IMR-90 (cell line): ENCODE data around the gene FSIP1. TPM values are rescaled to one million over a fixed set of nuclear protein-coding genes. Genes with fewer than 3 reads are reported as not detected.

Source experiments
- ATAC-seq: fragments of 200-7000 bp; cut with Tn5 transposase; 2 replicates; pipeline ENCODE4 v1.9.1; 2020; ENCODE audit warnings: low read depth, mild to moderate bottlenecking, moderate library complexity
- BruUV-seq: library from RNA; stranded (reverse); fragments of 400-500 nt; replicated peaks from 2 replicates; lab custom pipeline; 2021; lab: Mats Ljungman, UMichigan
- CTCF ChIA-PET: fragments of 300-600 bp; formaldehyde crosslinking; extraction: SDS; loops from one replicate; lab custom pipeline; 2021; ENCODE audit warnings: antibody characterized with exemption; lab: Yijun Ruan, JAX
- POLR2A ChIA-PET: fragments of 300-600 bp; sonication (Branson Sonifier 250); formaldehyde crosslinking; loops from one replicate; lab custom pipeline; 2022; ENCODE audit warnings: antibody characterized with exemption; ENCODE audit not compliant: unreplicated experiment; lab: Charles Lee
- DNase-seq: peaks from one replicate; pipeline ENCODE4 v3.0.0; 2013
- H2AFZ ChIP-seq: replicated peaks from 2 replicates; pipeline ENCODE3; 2013; ENCODE audit warnings: low read length, mild to moderate bottlenecking; ENCODE audit not compliant: poor library complexity
- H2AK5ac ChIP-seq: 2 replicates; pipeline ENCODE4 v1.6.1; 2013; ENCODE audit warnings: low read depth, low read length, inconsistent platforms
- H2AK9ac ChIP-seq: replicated peaks from 2 replicates; pipeline ENCODE3; 2013; ENCODE audit warnings: mild to moderate bottlenecking, low read depth, low read length, moderate library complexity; ENCODE audit not compliant: poor library complexity
- H2BK120ac ChIP-seq: 2 replicates; pipeline ENCODE4 v1.6.1; 2013; ENCODE audit warnings: low read depth, low read length, inconsistent platforms
- H2BK15ac ChIP-seq: 3 replicates; pipeline ENCODE4 v1.6.1; 2013; ENCODE audit warnings: low read depth, low read length, inconsistent platforms
- H2BK20ac ChIP-seq: 2 replicates; pipeline ENCODE4 v1.6.1; 2013; ENCODE audit warnings: low read depth, mild to moderate bottlenecking, inconsistent platforms, low read length, moderate library complexity
- H2BK5ac ChIP-seq: 2 replicates; pipeline ENCODE4 v1.6.1; 2013; ENCODE audit warnings: mild to moderate bottlenecking, low read depth, low read length, inconsistent platforms; ENCODE audit not compliant: poor library complexity, severe bottlenecking
- H3K14ac ChIP-seq: replicated peaks from 2 replicates; pipeline ENCODE4 v1.6.1; 2013; ENCODE audit warnings: low read depth, low read length, inconsistent platforms
- H3K18ac ChIP-seq: 2 replicates; pipeline ENCODE4 v1.6.1; 2013; ENCODE audit warnings: low read depth, low read length, control low read depth
- H3K23ac ChIP-seq: 2 replicates; pipeline ENCODE4 v1.6.1; 2013; ENCODE audit warnings: low read depth, low read length, inconsistent platforms
- H3K27ac ChIP-seq: 2 replicates; pipeline ENCODE4 v1.5.1; 2013; ENCODE audit warnings: mild to moderate bottlenecking, control low read depth, low read length; ENCODE audit not compliant: insufficient read depth
- H3K27me3 ChIP-seq: 2 replicates; pipeline ENCODE4 v1.6.1; 2013; ENCODE audit warnings: low read length; ENCODE audit not compliant: control insufficient read depth, insufficient read depth
- H3K36me3 ChIP-seq: 2 replicates; pipeline ENCODE4 v1.6.1; 2013; ENCODE audit warnings: low read length, mixed read lengths; ENCODE audit not compliant: control insufficient read depth, insufficient read depth
- H3K4ac ChIP-seq: 2 replicates; pipeline ENCODE4 v1.6.1; 2013; ENCODE audit warnings: low read depth, low read length, inconsistent platforms
- H3K4me1 ChIP-seq: 2 replicates; pipeline ENCODE4 v1.6.1; 2013; ENCODE audit warnings: low read length, mixed read lengths; ENCODE audit not compliant: control insufficient read depth, insufficient read depth
- H3K4me2 ChIP-seq: 2 replicates; pipeline ENCODE4 v1.6.1; 2013; ENCODE audit warnings: low read depth, mild to moderate bottlenecking, control low read depth, low read length, moderate library complexity
- H3K4me3 ChIP-seq: 2 replicates; pipeline ENCODE4 v1.5.1; 2013; ENCODE audit warnings: low read depth, mild to moderate bottlenecking, control low read depth, low read length, moderate library complexity; ENCODE audit not compliant: insufficient read depth
- H3K56ac ChIP-seq: 2 replicates; pipeline ENCODE4 v1.6.1; 2013; ENCODE audit warnings: low read length, inconsistent platforms; ENCODE audit not compliant: insufficient read depth; ENCODE audit errors: extremely low read depth
- H3K79me1 ChIP-seq, 2 experiments: 2 replicates each; pipeline ENCODE4 v1.6.1; 2013; ENCODE audit warnings: low read length in 2 of 2, inconsistent platforms in 1 of 2, low read depth in 1 of 2
- H3K9ac ChIP-seq: 2 replicates; pipeline ENCODE4 v1.6.1; 2013; ENCODE audit warnings: low read depth, low read length, control low read depth
- H3K9me1 ChIP-seq: 2 replicates; pipeline ENCODE4 v1.6.1; 2013; ENCODE audit warnings: low read length, inconsistent platforms; ENCODE audit not compliant: insufficient read depth
- H3K9me3 ChIP-seq: 2 replicates; pipeline ENCODE4 v1.6.1; 2013; ENCODE audit warnings: low read length; ENCODE audit not compliant: control insufficient read depth, insufficient read depth
- H4K20me1 ChIP-seq: 2 replicates; pipeline ENCODE4 v1.6.1; 2013; ENCODE audit warnings: low read length, inconsistent platforms; ENCODE audit not compliant: insufficient read depth
- H4K5ac ChIP-seq: 2 replicates; pipeline ENCODE4 v1.6.1; 2013; ENCODE audit warnings: mild to moderate bottlenecking, low read depth, low read length, control low read depth
- H4K8ac ChIP-seq, 2 experiments: 2 replicates each; pipeline ENCODE4 v1.6.1; 2013; ENCODE audit warnings: low read depth in 2 of 2, low read length in 2 of 2, control low read depth in 1 of 2, inconsistent platforms in 1 of 2
- H4K91ac ChIP-seq: 2 replicates; pipeline ENCODE4 v1.6.1; 2013; ENCODE audit warnings: low read depth, low read length, inconsistent platforms; ENCODE audit not compliant: insufficient read depth
- CEBPB ChIP-seq: IDR thresholded peaks from 2 replicates; pipeline ENCODE4 v1.6.1; 2012; ENCODE audit warnings: low read depth, low read length, improper control_type of control experiment
- CHD1 ChIP-seq: IDR thresholded peaks from 2 replicates; pipeline ENCODE4 v1.6.1; 2012; ENCODE audit warnings: low read depth, low read length, improper control_type of control experiment
- CTCF ChIP-seq: conservative IDR thresholded peaks from 2 replicates; pipeline ENCODE4 v1.5.1; 2012; ENCODE audit warnings: mild to moderate bottlenecking, low read depth, low read length, improper control_type of control experiment
- ELK1 ChIP-seq: fragments of 150-350 bp; IDR thresholded peaks from 2 replicates; pipeline ENCODE4 v1.6.1; 2016; ENCODE audit warnings: low read depth, mild to moderate bottlenecking, low read length, moderate library complexity, borderline replicate concordance
- MAFK ChIP-seq: IDR thresholded peaks from 2 replicates; pipeline ENCODE4 v1.6.1; 2012; ENCODE audit warnings: low read depth, low read length, improper control_type of control experiment
- MXI1 ChIP-seq: IDR thresholded peaks from 2 replicates; pipeline ENCODE4 v1.6.1; 2012; ENCODE audit warnings: low read depth, mild to moderate bottlenecking, low read length, moderate library complexity, borderline replicate concordance
- NFE2L2 ChIP-seq: fragments of 150-350 bp; IDR thresholded peaks from 2 replicates; pipeline ENCODE4 v1.6.1; 2016; ENCODE audit warnings: low read depth, mild to moderate bottlenecking, low read length
- POLR2A ChIP-seq: IDR thresholded peaks from 2 replicates; pipeline ENCODE4 v1.6.1; 2012; ENCODE audit warnings: mild to moderate bottlenecking, low read depth, low read length
- RAD21 ChIP-seq: IDR thresholded peaks from 2 replicates; pipeline ENCODE4 v1.6.1; 2012; ENCODE audit warnings: low read length, improper control_type of control experiment
- RCOR1 ChIP-seq: IDR thresholded peaks from 2 replicates; pipeline ENCODE4 v1.6.1; 2012; ENCODE audit warnings: mild to moderate bottlenecking, low read length, improper control_type of control experiment; ENCODE audit not compliant: insufficient replicate concordance
- RFX5 ChIP-seq: IDR thresholded peaks from 2 replicates; pipeline ENCODE4 v1.8.0; 2012; ENCODE audit warnings: low read depth, mild to moderate bottlenecking, low read length, moderate library complexity
- USF2 ChIP-seq: fragments of 150-350 bp; IDR thresholded peaks from 2 replicates; pipeline ENCODE4 v1.6.1; 2017; ENCODE audit warnings: mild to moderate bottlenecking, antibody characterized with exemption, low read length, low read depth
- WGBS, 2 experiments: methylation state at CpG; one replicate each; pipeline versions ENCODE4 v1.1.5 to v1.1.7; 2013; ENCODE audit warnings: missing lambda C conversion rate in 2 of 2; ENCODE audit not compliant: insufficient read length in 1 of 2; ENCODE audit errors: extremely low coverage in 2 of 2; 5-methylcytosine and 5-hydroxymethylcytosine counted together
- dilution Hi-C: fragments of 300-500 bp; cut with HindIII; formaldehyde crosslinking; loops from one replicate; pipeline ENCODE4 v1.14.3; 2018; ENCODE audit warnings: low sequenced_read_pairs; ENCODE audit not compliant: unreplicated experiment
- in situ Hi-C: fragments of 300-500 bp; cut with MboI; formaldehyde crosslinking; loops from 3 replicates; pipeline ENCODE4 v1.14.3; 2019; ENCODE audit warnings: low sequenced_read_pairs, inconsistent platforms, mixed read lengths
- intact Hi-C: fragments of 100-400 bp; cut with micrococcal nuclease; formaldehyde crosslinking; loops from 2 replicates; pipeline ENCODE4 v1.10.0; 2022
- polyA plus RNA-seq, 3 experiments: library from polyadenylated mRNA; depleted of rRNA; stranded (reverse); fragments of >200 nt; gene quantifications; 2 replicates each; pipeline ENCODE4 v1.2.3, GENCODE V29; 2012; ENCODE audit warnings: low replicate concordance in 1 of 3
- total RNA-seq: library from RNA; depleted of rRNA; stranded (reverse); fragments of >200 nt; gene quantifications from 2 replicates; pipeline ENCODE4 v1.2.3, GENCODE V29; 2012

FSIP1 gene
- total and polyA plus RNA-seq, 2 of the 4 experiments (the other 2 are of a cell fraction) = 0.10 to 0.18 TPM

- H3K4ac ChIP-seq = no peak overlapping the region
- no peak overlapping the region for H3K23ac ChIP-seq
- H2AFZ ChIP-seq = no peak overlapping the region
- H4K91ac ChIP-seq = no peak overlapping the region
- H3K14ac ChIP-seq = no peak overlapping the region
- no peak overlapping the region for H2AK5ac ChIP-seq
- WGBS, 2 experiments = no CpG with 5 or more reads among the region's 2 CpGs
- H3K4me2 ChIP-seq = no peak overlapping the region
- no peaks in the 10 kb centered on the region for H4K20me1 ChIP-seq
- H2BK5ac ChIP-seq = no peak overlapping the region
- H3K18ac ChIP-seq = no peak overlapping the region
- TF ChIP-seq NFE2L2 (no peak), CHD1 (no peak), ELK1 (no peak), RFX5 (no peak), RCOR1 (no peak), MAFK (no peak), CEBPB (no peak), USF2 (no peak), RAD21 (no peak), MXI1 (no peak), CTCF (no peak), POLR2A (no peak)
- H2BK120ac ChIP-seq = no peak overlapping the region
- in situ Hi-C loops = no loop called here
- DNase-seq (no peak), ATAC-seq (no peak)
- no peaks in the 10 kb centered on the region for H3K9me1 ChIP-seq
- H3K27me3 ChIP-seq = no peaks in the 10 kb centered on the region
- dilution Hi-C loops = no loop called here
- no peaks in the 10 kb centered on the region for H3K9me3 ChIP-seq
- no peaks in the 10 kb centered on the region for H3K79me1 ChIP-seq
- no TSS peak for BruUV-seq
- no peak overlapping the region for H2BK15ac ChIP-seq
- H3K56ac ChIP-seq = no peak overlapping the region
- no peak overlapping the region for H3K27ac ChIP-seq
- H4K8ac ChIP-seq = no peak overlapping the region
- H3K4me1 ChIP-seq = no peaks in the 10 kb centered on the region
- no peak overlapping the region for H2BK20ac ChIP-seq
- H4K5ac ChIP-seq = no peak overlapping the region
- POLR2A ChIA-PET = no interaction called here
- CTCF ChIA-PET = no interaction called here
- intact Hi-C loops = no loop called here
- no peaks in the 10 kb centered on the region for H3K36me3 ChIP-seq
- no peak overlapping the region for H3K4me3 ChIP-seq
- H2AK9ac ChIP-seq = no peak overlapping the region
- no peak overlapping the region for H3K9ac ChIP-seq
These were observed 53.8 kb downstream of the FSIP1 start for GRCh38 chr15:39728845-39729244.
